Fibroblast of lung (primary cell): ENCODE results near the gene ARHGEF11. TPM values are rescaled to one million over a fixed set of nuclear protein-coding genes. Genes with fewer than 3 reads are reported as not detected.

Experiments
- DNase-seq, 2 donors: peaks; one replicate each; pipeline versions ENCODE4 v3.0.0 to v3.0.0-alpha.2; 2010; ENCODE audit warnings: low read depth in 2 of 2
- H2AFZ ChIP-seq: 2 replicates; pipeline ENCODE4 v1.5.1; 2012; ENCODE audit warnings: low read length, control low read depth, inconsistent platforms
- H3K27ac ChIP-seq: 2 replicates; pipeline ENCODE4 v1.5.1; 2011; ENCODE audit warnings: low read length, control low read depth; ENCODE audit not compliant: insufficient read depth
- H3K27me3 ChIP-seq: 2 replicates; pipeline ENCODE4 v1.5.1; 2011; ENCODE audit warnings: mild to moderate bottlenecking, low read length; ENCODE audit not compliant: control insufficient read depth, insufficient read depth
- H3K36me3 ChIP-seq: 2 replicates; pipeline ENCODE4 v1.5.1; 2011; ENCODE audit warnings: low read length; ENCODE audit not compliant: control insufficient read depth, insufficient read depth
- H3K4me1 ChIP-seq: 2 replicates; pipeline ENCODE4 v1.5.1; 2011; ENCODE audit warnings: low read length; ENCODE audit not compliant: control insufficient read depth, insufficient read depth; ENCODE audit errors: extremely low read depth
- H3K4me2 ChIP-seq: 2 replicates; pipeline ENCODE4 v1.5.1; 2011; ENCODE audit warnings: low read length, control low read depth; ENCODE audit not compliant: insufficient read depth; ENCODE audit errors: extremely low read depth
- H3K4me3 ChIP-seq, 4 experiments: fragments of 200-600 bp in 1 of 4; sonication (generic) in 1 of 4; replicated peaks in 1 of 4; 2 replicates each; pipeline ENCODE4 v1.5.1; 2011 to 2016; ENCODE audit warnings: low read length in 4 of 4, low read depth in 3 of 4, mild to moderate bottlenecking in 3 of 4, control low read depth in 2 of 4, inconsistent platforms in 1 of 4, mixed read lengths in 1 of 4; ENCODE audit not compliant: insufficient read depth in 1 of 4; ENCODE audit errors: control extremely low read depth in 1 of 4
- H3K79me2 ChIP-seq: 2 replicates; pipeline ENCODE4 v1.5.1; 2012; ENCODE audit warnings: mild to moderate bottlenecking, low read length, inconsistent platforms; ENCODE audit not compliant: control insufficient read depth, insufficient read depth
- H3K9ac ChIP-seq: 2 replicates; pipeline ENCODE4 v1.5.1; 2011; ENCODE audit warnings: mild to moderate bottlenecking, low read length, control low read depth; ENCODE audit not compliant: insufficient read depth
- H3K9me3 ChIP-seq: 2 replicates; pipeline ENCODE4 v1.5.1; 2012; ENCODE audit warnings: low read depth, low read length; ENCODE audit not compliant: control insufficient read depth, insufficient read depth
- H4K20me1 ChIP-seq: 2 replicates; pipeline ENCODE4 v1.5.1; 2011; ENCODE audit warnings: low read length; ENCODE audit not compliant: control insufficient read depth, insufficient read depth; ENCODE audit errors: extremely low read depth
- CTCF ChIP-seq, 2 donors: IDR thresholded peaks in 1 of 2; conservative IDR thresholded peaks in 1 of 2; 1 replicate in 1 of 2; 2 replicates in 1 of 2; pipeline ENCODE4 v1.5.1; 2011 to 2012; ENCODE audit warnings: low read length in 2 of 2, control low read depth in 1 of 2, inconsistent platforms in 1 of 2, low read depth in 1 of 2, mild to moderate bottlenecking in 1 of 2
- EZH2 ChIP-seq: IDR thresholded peaks from 2 replicates; pipeline ENCODE4 v1.5.1; 2012; ENCODE audit warnings: low read length, control low read depth, mild to moderate bottlenecking; ENCODE audit errors: missing control alignments
- polyA plus RNA-seq, 2 donors: library from polyadenylated mRNA; depleted of rRNA in 1 of 2; stranded (reverse) in 1 of 2; unstranded in 1 of 2; fragments of >200 nt; gene quantifications; 2 replicates each; pipeline ENCODE4 v1.2.1, GENCODE V29; 2011 to 2012; ENCODE audit warnings: missing spikeins in 1 of 2
- total RNA-seq: library from RNA; depleted of rRNA; stranded (reverse); fragments of >200 nt; gene quantifications from 2 replicates; pipeline ENCODE4 v1.2.1, GENCODE V29; 2014

Gene ARHGEF11
- total and polyA plus RNA-seq, 2 donors (not counting 1 experiment from before 2014, with no cell fraction given), result 12.8 to 29.1 TPM

GRCh38 chr1:156935505-156936128 is 109.9 kb downstream of the ARHGEF11 start:
- H3K9ac ChIP-seq, result no peak overlapping the region
- no peaks in the 10 kb centered on the region for H3K9me3 ChIP-seq
- no peaks in the 10 kb centered on the region for H3K79me2 ChIP-seq
- H3K27ac ChIP-seq, result no peak overlapping the region
- H4K20me1 ChIP-seq, result no peaks in the 10 kb centered on the region
- no peaks in the 10 kb centered on the region for H3K27me3 ChIP-seq
- H3K4me2 ChIP-seq, result no peak overlapping the region
- H2AFZ ChIP-seq, result no peak overlapping the region
- no peaks in the 10 kb centered on the region for H3K4me1 ChIP-seq
- TF ChIP-seq EZH2 (no peak), CTCF (conservative IDR thresholded peaks at IDR 0.05 in 1 of 2, IDR thresholded peaks at IDR 0.05 in 1 of 2; ENCODE audit: low read depth in 1 of 2, low read length in 2 of 2) (no peak)
- no peak for DNase-seq
- H3K4me3 ChIP-seq, result no peak overlapping the region
- H3K36me3 ChIP-seq, result peaks cover 11% of the 10 kb centered on the region

GRCh38 chr1:156933136-156933535 is 112.4 kb downstream of the ARHGEF11 start:
- H3K27me3 ChIP-seq, result no peaks in the 10 kb centered on the region
- no peak overlapping the region for H3K9ac ChIP-seq
- H3K4me3 ChIP-seq, result no peak overlapping the region
- no peak overlapping the region for H3K27ac ChIP-seq
- no peak overlapping the region for H3K4me2 ChIP-seq
- no peak for DNase-seq
- TF ChIP-seq EZH2, result no peak
- no peak for TF ChIP-seq CTCF (conservative IDR thresholded peaks at IDR 0.05 in 1 of 2, IDR thresholded peaks at IDR 0.05 in 1 of 2; ENCODE audit: low read depth in 1 of 2, low read length in 2 of 2)
- H4K20me1 ChIP-seq, result no peaks in the 10 kb centered on the region
- no peak overlapping the region for H2AFZ ChIP-seq
- no peaks in the 10 kb centered on the region for H3K9me3 ChIP-seq
- no peaks in the 10 kb centered on the region for H3K79me2 ChIP-seq
- H3K4me1 ChIP-seq, result no peaks in the 10 kb centered on the region
- H3K36me3 ChIP-seq, result peaks cover 9% of the 10 kb centered on the region

- Histone ChIP-seq H4K20me1 (no peaks in the 10 kb centered on the region), H3K27ac (no peak overlapping the region), H3K4me2 (peak overlapping the region; percentile 41), H3K9ac (no peak overlapping the region), H3K4me1 (no peaks in the 10 kb centered on the region), H2AFZ (no peak overlapping the region), H3K36me3 (peaks cover 6% of the 10 kb centered on the region), H3K79me2 (no peaks in the 10 kb centered on the region), H3K4me3 (no peak overlapping the region), H3K27me3 (no peaks in the 10 kb centered on the region), H3K9me3 (no peaks in the 10 kb centered on the region)
- DNase-seq, result no peak
- TF ChIP-seq CTCF (conservative IDR thresholded peaks at IDR 0.05 in 1 of 2, IDR thresholded peaks at IDR 0.05 in 1 of 2; ENCODE audit: low read depth in 1 of 2, low read length in 2 of 2) (no peak), EZH2 (no peak)
Observed at GRCh38 chr1:156931974-156932710, 113.4 kb downstream of the ARHGEF11 start.
